Superior temporal gyrus (tissue), 1 donor: Measurements from ENCODE around the gene CD46.
A peak's percentile ranks its signal among the peaks of the same experiment; 100 is the strongest.

Source experiments
- DNase-seq: peaks from one replicate; pipeline ENCODE4 v3.0.0-alpha.2; 2016; ENCODE audit errors: extremely low spot score

The CD46 gene

GRCh38 chr1:207797229-207797973, 45.5 kb downstream of the CD46 start:
- DNase-seq: peak; percentile 95

GRCh38 chr1:207798847-207799246, 47.0 kb downstream of the CD46 start:
- peak; percentile 18 for DNase-seq

- DNase-seq: peak; percentile 18
Observed at GRCh38 chr1:207799989-207800648, 48.3 kb downstream of the CD46 start.

DNA sequence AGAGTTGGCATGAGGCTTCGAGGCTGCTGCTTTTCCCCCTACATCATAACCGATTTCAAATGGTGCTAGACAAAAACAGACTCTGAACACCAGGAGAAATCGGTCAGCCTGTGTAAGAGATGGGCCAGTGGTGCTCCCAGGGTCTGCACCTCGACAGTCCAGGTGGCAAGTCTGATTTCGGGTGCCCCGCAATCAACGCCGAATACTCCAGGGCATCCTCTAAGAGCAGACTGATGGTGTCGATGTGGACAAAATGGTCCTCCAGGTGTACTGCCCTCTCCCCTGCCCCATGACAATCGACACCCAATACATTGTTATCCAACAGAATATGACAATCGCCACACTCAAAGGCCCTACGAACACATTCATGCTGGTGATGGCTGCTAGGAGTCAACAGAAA, 50.0 kb downstream of the CD46 start:
- DNase-seq: peak; percentile 8

- no peak for DNase-seq
Observed at GRCh38 chr1:207803678-207804077, 51.8 kb downstream of the CD46 start.

- DNase-seq: no peak
Observed at GRCh38 chr1:207804721-207805468, 53.0 kb downstream of the CD46 start.

GRCh38 chr1:207805841-207806421, 54.1 kb downstream of the CD46 start:
- peak; percentile 83 for DNase-seq

GRCh38 chr1:207806531-207807325, 54.9 kb downstream of the CD46 start:
- no peak for DNase-seq

- no peak for DNase-seq
Observed at GRCh38 chr1:207807326-207807689, 55.5 kb downstream of the CD46 start.

GRCh38 chr1:207807690-207808321, 56.0 kb downstream of the CD46 start:
- DNase-seq: no peak

DNA sequence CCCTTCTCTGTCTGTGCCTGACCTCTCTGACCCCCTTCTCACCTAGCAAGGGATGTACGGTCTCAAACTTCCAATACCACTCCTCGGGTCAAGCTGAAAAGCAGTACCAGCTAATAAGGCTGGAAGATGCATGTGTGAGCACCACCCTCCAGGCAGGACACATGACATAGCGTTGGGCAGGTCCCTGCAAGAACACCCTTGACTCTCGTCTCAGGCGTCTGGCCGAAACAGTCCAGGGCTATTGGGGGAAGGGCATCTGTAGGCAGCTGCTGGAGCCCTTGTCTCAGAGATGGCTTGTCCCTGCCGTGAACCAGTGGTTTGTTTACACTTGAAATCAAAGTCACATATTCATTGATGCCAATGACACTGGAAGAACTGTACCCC, 56.5 kb downstream of the CD46 start:
- DNase-seq: no peak

GRCh38 chr1:207808911-207809555, 57.2 kb downstream of the CD46 start:
- DNase-seq: no peak

DNA sequence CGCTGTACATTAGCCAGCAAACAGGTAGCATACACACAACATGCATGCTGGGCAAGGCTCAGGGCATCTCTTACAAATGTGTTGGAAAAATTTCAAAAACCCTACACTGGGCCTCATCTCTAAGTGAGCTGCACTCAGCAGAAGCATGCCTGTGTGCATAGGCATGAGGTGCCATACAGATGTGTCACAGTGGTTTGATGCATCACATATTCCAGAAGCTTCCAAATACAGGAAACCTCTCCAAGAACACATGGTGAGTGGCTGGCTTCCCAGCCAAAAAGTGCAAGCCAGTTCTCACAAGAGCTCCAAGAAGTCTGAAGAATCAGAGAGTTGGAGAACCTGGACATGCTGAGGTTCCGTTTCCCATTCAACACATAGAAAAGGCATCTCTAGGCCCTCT, 58.3 kb downstream of the CD46 start:
- DNase-seq: no peak

GRCh38 chr1:207810606-207811295, 58.9 kb downstream of the CD46 start:
- no peak for DNase-seq

DNA sequence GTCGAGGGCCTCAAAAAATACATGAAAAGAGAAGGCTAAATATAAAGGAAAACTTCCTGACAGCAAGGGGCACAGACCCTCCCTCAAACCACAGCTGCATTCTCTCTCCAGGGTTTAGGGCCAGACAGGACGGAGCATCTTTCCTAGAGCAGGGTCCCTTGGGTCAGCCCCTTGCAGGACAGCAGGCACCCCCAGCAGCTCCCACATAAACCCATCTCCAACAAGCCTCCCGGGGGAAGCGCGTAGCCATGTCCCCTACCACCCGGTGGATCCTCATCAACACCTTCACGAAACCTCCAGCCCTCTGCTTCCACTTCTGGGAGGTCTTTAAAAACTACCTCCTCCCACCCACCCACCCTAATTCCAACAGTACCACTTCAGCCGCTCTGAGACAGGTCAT, 59.5 kb downstream of the CD46 start:
- no peak for DNase-seq

- DNase-seq: peak; percentile 83
Observed at GRCh38 chr1:207811920-207812720, 60.3 kb downstream of the CD46 start.

GRCh38 chr1:207812778-207813511, 61.1 kb downstream of the CD46 start:
- DNase-seq: no peak

DNA sequence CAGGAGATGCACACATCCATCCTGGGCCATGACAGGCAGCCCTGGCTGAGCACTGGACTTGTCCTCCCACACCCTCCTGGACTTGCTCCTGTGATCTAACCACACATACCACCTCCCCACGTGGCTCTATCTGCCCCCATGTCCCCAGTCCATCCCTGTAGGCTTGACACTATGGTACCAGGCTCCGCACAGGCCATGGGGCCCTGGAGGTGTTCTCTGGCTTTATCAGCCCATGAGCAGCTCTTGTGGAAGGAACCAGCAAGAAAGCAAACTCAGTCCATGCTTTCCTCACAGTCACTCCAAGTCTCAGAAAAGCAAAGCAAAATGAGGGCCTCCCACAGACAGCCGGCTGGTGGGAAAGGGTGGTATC, 61.6 kb downstream of the CD46 start:
- no peak for DNase-seq

DNA sequence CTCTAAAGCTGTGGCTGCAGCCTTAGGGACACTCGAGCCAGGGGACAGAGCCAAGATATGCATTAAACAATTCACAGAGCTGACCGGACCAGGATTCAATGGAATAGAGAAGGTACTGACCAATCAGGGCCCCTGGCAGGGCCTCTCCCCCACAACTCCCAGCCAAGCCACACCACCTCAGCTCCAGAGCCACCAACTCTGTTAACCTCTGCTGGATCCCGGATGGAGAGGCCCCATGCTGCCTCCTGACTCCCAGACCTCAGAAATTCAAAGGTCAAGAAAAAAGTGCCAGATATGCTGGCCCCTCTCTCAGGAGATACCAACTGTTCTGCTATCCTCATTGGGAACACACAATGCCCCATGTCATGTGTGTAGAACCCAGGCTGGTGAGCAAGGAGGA, 62.1 kb downstream of the CD46 start:
- no peak for DNase-seq
